ENCODE measurements around the gene MCRS1.
A peak's percentile ranks its signal among the peaks of the same experiment; 100 is the strongest.

MCRS1 gene

DNA sequence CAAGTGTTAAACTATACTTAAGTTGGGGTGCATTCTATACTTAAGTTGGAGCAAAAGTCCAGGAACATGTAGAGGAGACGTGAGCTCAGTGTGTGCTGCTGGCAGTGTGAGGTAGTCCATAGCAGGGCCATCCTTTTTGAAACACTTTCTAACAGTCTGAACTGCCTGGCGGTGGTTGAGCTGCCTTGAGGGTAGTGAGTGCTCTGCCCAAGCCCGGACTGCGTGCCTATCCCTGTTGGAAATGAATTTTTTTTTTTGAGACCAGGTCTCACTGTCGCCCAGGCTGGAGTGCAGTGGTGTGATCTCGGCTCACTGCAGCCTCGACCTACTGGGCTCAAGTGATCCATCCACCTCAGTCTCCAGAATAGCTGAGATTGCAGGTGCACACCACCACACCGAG, 15.0 kb downstream of the MCRS1 start:
- Histone ChIP-seq H3K9ac (ENCODE audit: insufficient read length, low read depth) (no peak overlapping the region), H3K4me1 (ENCODE audit: insufficient read depth, insufficient read length) (peaks cover 4% of the 10 kb centered on the region)

DNA sequence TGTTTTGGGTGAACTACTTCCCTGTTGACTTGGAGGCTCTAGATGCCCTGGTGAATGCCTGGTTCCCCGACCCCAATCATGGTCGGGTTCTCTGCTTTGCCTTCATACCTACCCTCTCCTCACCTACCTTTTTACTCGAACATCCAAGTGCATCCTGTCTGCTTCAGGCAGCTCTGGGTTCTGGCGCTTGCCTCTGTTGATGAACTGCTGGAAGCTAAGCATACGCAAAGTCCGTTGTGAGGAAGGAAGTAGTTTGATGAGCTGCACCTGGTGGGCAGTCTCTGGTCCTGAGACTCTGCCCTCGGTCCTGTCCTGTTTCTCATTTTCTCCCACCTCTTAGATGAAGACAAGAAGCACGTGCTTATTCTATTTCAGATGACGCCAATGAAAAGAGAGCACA, 15.5 kb downstream of the MCRS1 start:
- Histone ChIP-seq H3K9ac (ENCODE audit: insufficient read length, low read depth) (no peak overlapping the region), H3K27me3 (ENCODE audit: insufficient read depth, insufficient read length) (no peaks in the 10 kb centered on the region), H3K4me3 (ENCODE audit: insufficient read length, low read depth) (no peak overlapping the region), H3K4me1 (ENCODE audit: insufficient read depth, insufficient read length) (peaks cover 4% of the 10 kb centered on the region), H3K36me3 (ENCODE audit: insufficient read depth, insufficient read length, low read length) (peaks cover 21% of the 10 kb centered on the region), H3K9me3 (ENCODE audit: insufficient read depth, low read length) (no peaks in the 10 kb centered on the region)
- DNase-seq (ENCODE audit: low read depth, low spot score) = no peak
- TF ChIP-seq SUZ12 (IDR thresholded peaks at IDR 0.05; ENCODE audit: extremely low read depth, insufficient read depth, insufficient read length) (no peak), ZNF274 (IDR thresholded peaks at IDR 0.05; ENCODE audit: low read depth, low read length) (no peak), YY1 (IDR thresholded peaks at IDR 0.05; ENCODE audit: insufficient read depth, insufficient read length) (no peak)

More for the DNA sequence above, 15.0 kb downstream of the MCRS1 start:
- TF ChIP-seq ZNF274 (IDR thresholded peaks at IDR 0.05; ENCODE audit: low read depth, low read length) = no peak
- TF ChIP-seq SUZ12 (IDR thresholded peaks at IDR 0.05; ENCODE audit: extremely low read depth, insufficient read depth, insufficient read length) = no peak
- no peak for TF ChIP-seq YY1 (IDR thresholded peaks at IDR 0.05; ENCODE audit: insufficient read depth, insufficient read length)
- Histone ChIP-seq H3K27me3 (ENCODE audit: insufficient read depth, insufficient read length) (no peaks in the 10 kb centered on the region), H3K36me3 (ENCODE audit: insufficient read depth, insufficient read length, low read length) (peaks cover 26% of the 10 kb centered on the region), H3K9me3 (ENCODE audit: insufficient read depth, low read length) (no peaks in the 10 kb centered on the region), H3K4me3 (ENCODE audit: insufficient read length, low read depth) (no peak overlapping the region)
- no peak for DNase-seq (ENCODE audit: low read depth, low spot score)

DNA sequence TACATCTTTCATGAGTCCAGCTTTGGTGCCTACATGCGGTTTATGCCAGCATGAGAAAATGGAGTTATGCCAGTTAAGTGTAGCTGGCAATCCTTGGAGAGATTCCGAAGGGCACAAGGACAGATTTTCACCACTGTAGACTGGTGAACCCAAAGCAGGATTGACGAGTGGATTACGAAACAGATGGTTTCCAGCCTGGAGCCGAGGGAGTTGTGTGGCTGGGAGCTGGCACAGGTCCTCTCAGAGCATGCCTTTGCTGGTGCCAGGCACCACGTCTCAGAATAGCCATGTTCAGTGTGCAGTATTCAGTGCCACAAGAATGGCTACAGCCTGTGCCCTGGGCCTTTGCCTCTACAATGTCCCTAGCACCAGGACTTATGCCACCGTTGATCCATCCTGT, 15.9 kb downstream of the MCRS1 start:
- Histone ChIP-seq H3K9me3 (ENCODE audit: insufficient read depth, low read length) (no peaks in the 10 kb centered on the region), H3K4me3 (ENCODE audit: insufficient read length, low read depth) (no peak overlapping the region), H3K4me1 (ENCODE audit: insufficient read depth, insufficient read length) (peaks cover 4% of the 10 kb centered on the region), H3K36me3 (ENCODE audit: insufficient read depth, insufficient read length, low read length) (peaks cover 17% of the 10 kb centered on the region), H3K9ac (ENCODE audit: insufficient read length, low read depth) (no peak overlapping the region), H3K27me3 (ENCODE audit: insufficient read depth, insufficient read length) (no peaks in the 10 kb centered on the region)
- TF ChIP-seq SUZ12 (IDR thresholded peaks at IDR 0.05; ENCODE audit: extremely low read depth, insufficient read depth, insufficient read length) (no peak), YY1 (IDR thresholded peaks at IDR 0.05; ENCODE audit: insufficient read depth, insufficient read length) (no peak), ZNF274 (IDR thresholded peaks at IDR 0.05; ENCODE audit: low read depth, low read length) (no peak)
- DNase-seq (ENCODE audit: low read depth, low spot score) = no peak

DNA sequence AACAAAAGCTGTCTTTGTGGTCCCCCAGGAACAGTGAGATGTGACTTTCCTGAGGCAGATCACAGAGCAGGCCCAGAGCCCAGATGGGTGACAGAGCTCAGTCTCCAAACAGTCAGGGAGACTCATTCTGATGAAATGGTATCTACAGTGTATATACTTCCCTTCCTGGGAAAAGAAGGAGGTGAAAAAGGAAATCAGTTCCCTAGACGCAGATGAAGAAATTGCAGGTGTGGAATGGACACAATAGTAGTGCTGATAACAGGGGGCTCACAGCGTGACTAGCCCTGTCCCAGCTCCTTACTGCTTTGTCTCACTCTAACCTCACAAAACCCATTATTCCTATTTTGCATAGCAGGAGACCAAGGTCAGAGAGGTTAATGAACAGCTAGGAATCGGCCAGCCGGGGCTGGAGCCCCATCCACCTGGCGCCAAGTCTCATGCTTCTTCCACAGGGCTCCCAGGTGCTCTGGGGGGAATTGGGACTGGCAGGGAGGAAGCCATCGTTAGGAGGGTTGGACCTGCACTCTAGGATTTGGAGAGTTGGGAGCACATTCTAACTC, 17.2 kb downstream of the MCRS1 start:
- no peaks in the 10 kb centered on the region for H3K9me3 ChIP-seq (ENCODE audit: insufficient read depth, low read length)
- H3K4me1 ChIP-seq (ENCODE audit: insufficient read depth, insufficient read length) = peaks cover 8% of the 10 kb centered on the region
- no peak overlapping the region for H3K9ac ChIP-seq (ENCODE audit: insufficient read length, low read depth)
- no peak for DNase-seq (ENCODE audit: low read depth, low spot score)
- no peak overlapping the region for H3K4me3 ChIP-seq (ENCODE audit: insufficient read length, low read depth)
- H3K36me3 ChIP-seq (ENCODE audit: insufficient read depth, insufficient read length, low read length) = peaks cover 5% of the 10 kb centered on the region
- no peaks in the 10 kb centered on the region for H3K27me3 ChIP-seq (ENCODE audit: insufficient read depth, insufficient read length)
- TF ChIP-seq SUZ12 (IDR thresholded peaks at IDR 0.05; ENCODE audit: extremely low read depth, insufficient read depth, insufficient read length) (no peak), ZNF274 (IDR thresholded peaks at IDR 0.05; ENCODE audit: low read depth, low read length) (no peak), YY1 (IDR thresholded peaks at IDR 0.05; ENCODE audit: insufficient read depth, insufficient read length) (no peak)

DNA sequence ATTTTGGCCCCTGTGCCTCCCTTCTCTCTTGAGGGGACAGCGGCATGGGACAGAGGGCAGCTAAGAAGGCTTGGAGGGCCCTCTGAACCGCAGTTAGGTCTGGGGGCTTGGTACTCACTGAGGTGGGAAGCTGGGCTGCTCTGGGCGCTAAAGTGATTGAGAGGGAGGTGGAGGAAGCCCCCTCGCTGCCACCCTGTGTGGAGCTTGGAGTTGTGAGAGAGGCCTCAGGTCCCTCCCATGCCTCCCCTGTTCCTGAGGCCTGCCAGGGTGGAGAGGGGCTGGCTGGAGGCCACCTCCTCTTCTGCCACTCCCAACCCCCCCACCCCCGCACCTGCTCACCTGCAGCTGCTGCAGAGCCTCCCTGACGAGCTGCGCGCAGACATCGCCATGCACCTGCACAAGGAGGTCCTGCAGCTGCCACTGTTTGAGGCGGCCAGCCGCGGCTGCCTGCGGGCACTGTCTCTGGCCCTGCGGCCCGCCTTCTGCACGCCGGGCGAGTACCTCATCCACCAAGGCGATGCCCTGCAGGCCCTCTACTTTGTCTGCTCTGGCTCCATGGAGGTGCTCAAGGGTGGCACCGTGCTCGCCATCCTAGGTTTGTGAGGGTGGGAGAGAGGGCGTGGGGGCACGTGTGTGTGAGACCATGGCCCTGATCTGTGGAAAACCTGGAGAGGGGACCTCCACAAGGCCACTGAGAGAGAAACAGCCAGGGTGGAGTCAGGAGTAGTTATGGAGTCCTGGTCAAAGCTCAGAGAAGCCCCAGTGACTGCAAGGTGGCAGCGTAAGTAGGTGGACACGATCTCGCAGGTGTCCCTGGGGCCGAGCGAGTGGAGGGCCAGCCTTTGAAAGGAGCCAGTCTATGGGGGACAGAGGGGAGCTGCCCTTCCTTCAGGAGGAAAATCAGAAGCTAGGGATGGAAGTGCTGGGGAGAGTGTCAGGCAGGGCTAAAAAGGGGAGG, 17.9 kb downstream of the MCRS1 start:
- H3K9me3 ChIP-seq (ENCODE audit: insufficient read depth, low read length) = no peaks in the 10 kb centered on the region
- no peaks in the 10 kb centered on the region for H3K27me3 ChIP-seq (ENCODE audit: insufficient read depth, insufficient read length)
- H3K4me1 ChIP-seq (ENCODE audit: insufficient read depth, insufficient read length) = peaks cover 9% of the 10 kb centered on the region
- H3K9ac ChIP-seq (ENCODE audit: insufficient read length, low read depth) = peak overlapping the region; percentile 4
- TF ChIP-seq ZNF274 (IDR thresholded peaks at IDR 0.05; ENCODE audit: low read depth, low read length) (no peak), YY1 (IDR thresholded peaks at IDR 0.05; ENCODE audit: insufficient read depth, insufficient read length) (no peak), SUZ12 (IDR thresholded peaks at IDR 0.05; ENCODE audit: extremely low read depth, insufficient read depth, insufficient read length) (no peak)
- no peak for DNase-seq (ENCODE audit: low read depth, low spot score)
- H3K36me3 ChIP-seq (ENCODE audit: insufficient read depth, insufficient read length, low read length) = no peaks in the 10 kb centered on the region
- no peak overlapping the region for H3K4me3 ChIP-seq (ENCODE audit: insufficient read length, low read depth)

DNA sequence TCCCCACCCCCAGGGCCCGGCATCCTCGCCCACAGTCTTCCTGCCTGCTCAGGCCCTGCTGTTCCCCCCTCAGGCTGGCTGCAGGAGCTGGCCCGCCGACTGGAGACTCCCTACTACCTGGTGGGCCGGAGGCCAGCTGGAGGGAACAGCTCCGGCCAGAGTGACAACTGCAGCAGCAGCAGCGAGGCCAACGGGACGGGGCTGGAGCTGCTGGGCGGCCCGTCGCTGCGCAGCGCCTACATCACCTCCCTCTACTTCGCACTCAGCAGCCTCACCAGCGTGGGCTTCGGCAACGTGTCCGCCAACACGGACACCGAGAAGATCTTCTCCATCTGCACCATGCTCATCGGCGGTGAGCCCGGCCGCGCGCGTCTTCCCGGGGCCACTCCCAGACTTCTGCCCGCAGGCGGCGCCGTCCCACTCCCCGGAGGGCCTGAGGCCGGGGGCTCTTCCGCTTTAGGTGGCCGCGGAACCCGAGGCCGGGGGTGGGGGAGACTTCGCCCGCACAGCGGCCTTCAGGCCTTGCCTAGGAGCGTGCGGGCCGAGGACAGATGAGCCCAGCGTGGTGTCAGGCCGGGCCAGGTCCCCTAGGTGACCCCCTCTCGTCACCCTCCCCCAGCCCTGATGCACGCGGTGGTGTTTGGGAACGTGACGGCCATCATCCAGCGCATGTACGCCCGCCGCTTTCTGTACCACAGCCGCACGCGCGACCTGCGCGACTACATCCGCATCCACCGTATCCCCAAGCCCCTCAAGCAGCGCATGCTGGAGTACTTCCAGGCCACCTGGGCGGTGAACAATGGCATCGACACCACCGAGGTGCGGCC, 18.9 kb downstream of the MCRS1 start:
- Histone ChIP-seq H3K4me1 (ENCODE audit: insufficient read depth, insufficient read length) (peaks cover 16% of the 10 kb centered on the region), H3K9me3 (ENCODE audit: insufficient read depth, low read length) (no peaks in the 10 kb centered on the region), H3K27me3 (ENCODE audit: insufficient read depth, insufficient read length) (no peaks in the 10 kb centered on the region), H3K36me3 (ENCODE audit: insufficient read depth, insufficient read length, low read length) (no peaks in the 10 kb centered on the region), H3K9ac (ENCODE audit: insufficient read length, low read depth) (peak overlapping the region; percentile 18), H3K4me3 (ENCODE audit: insufficient read length, low read depth) (no peak overlapping the region)
- TF ChIP-seq ZNF274 (IDR thresholded peaks at IDR 0.05; ENCODE audit: low read depth, low read length) (no peak), SUZ12 (IDR thresholded peaks at IDR 0.05; ENCODE audit: extremely low read depth, insufficient read depth, insufficient read length) (no peak), YY1 (IDR thresholded peaks at IDR 0.05; ENCODE audit: insufficient read depth, insufficient read length) (no peak)
- no peak for DNase-seq (ENCODE audit: low read depth, low spot score)

Measured in NT2/D1 (cell line).